HepG2 (cell line): ENCODE results near the gene SH2D3C. TPM values are rescaled to one million over a fixed set of nuclear protein-coding genes. Genes with fewer than 3 reads are reported as not detected.

Experiments used
- ATRX ChIP-seq: sonication (generic); formaldehyde crosslinking; IDR thresholded peaks from 2 replicates; pipeline ENCODE4 v1.4.0; 2020; ENCODE audit warnings: missing genetic modification reagents, borderline replicate concordance
- BATF2 ChIP-seq: sonication (generic); formaldehyde crosslinking; IDR thresholded peaks from 2 replicates; pipeline ENCODE4 v1.8.0; 2022; ENCODE audit warnings: mild to moderate bottlenecking, missing genetic modification reagents, moderate library complexity
- CEBPZ ChIP-seq: IDR thresholded peaks from 2 replicates; pipeline ENCODE4 v1.6.1; 2012; ENCODE audit warnings: low read length, improper control_type of control experiment
- E2F2 ChIP-seq: sonication (generic); formaldehyde crosslinking; IDR thresholded peaks from 2 replicates; pipeline ENCODE4 v1.4.0; 2020; ENCODE audit warnings: missing genetic modification reagents, borderline replicate concordance
- HNRNPH1 ChIP-seq: fragments of 200-400 bp; formaldehyde crosslinking; optimal IDR thresholded peaks from 2 replicates; pipeline ENCODE3; 2017; ENCODE audit warnings: mild to moderate bottlenecking, low read depth, low read length
- HOXA3 ChIP-seq: sonication (generic); formaldehyde crosslinking; IDR thresholded peaks from 2 replicates; pipeline ENCODE4 v1.5.0; 2020; ENCODE audit warnings: missing genetic modification reagents
- KAT7 ChIP-seq: IDR thresholded peaks from 2 replicates; pipeline ENCODE4 v1.6.1; 2018; ENCODE audit warnings: borderline replicate concordance, missing compliant biosample characterization
- KDM5B ChIP-seq: sonication (generic); formaldehyde crosslinking; IDR thresholded peaks from 2 replicates; pipeline ENCODE4 v1.4.0; 2020; ENCODE audit warnings: missing genetic modification reagents, mild to moderate bottlenecking, borderline replicate concordance
- MEIS1 ChIP-seq: sonication (generic); formaldehyde crosslinking; IDR thresholded peaks from 2 replicates; pipeline ENCODE4 v1.9.0; 2021; ENCODE audit warnings: mild to moderate bottlenecking, missing genetic modification reagents, moderate library complexity, borderline replicate concordance
- MIXL1 ChIP-seq: IDR thresholded peaks from 2 replicates; pipeline ENCODE4 v1.6.1; 2016
- SOX5 ChIP-seq: IDR thresholded peaks from 2 replicates; pipeline ENCODE4 v1.6.1; 2016; ENCODE audit warnings: borderline replicate concordance
- THAP11 ChIP-seq: IDR thresholded peaks from 2 replicates; pipeline ENCODE4 v1.6.1; 2016; ENCODE audit warnings: missing biosample characterization, missing genetic modification reagents
- YY1 ChIP-seq: IDR thresholded peaks from 2 replicates; pipeline ENCODE4 v1.6.1; 2011; ENCODE audit warnings: low read length, low read depth, moderate library complexity, mild to moderate bottlenecking; ENCODE audit not compliant: insufficient read depth, insufficient replicate concordance
- ZKSCAN1 ChIP-seq: fragments of 150-350 bp; IDR thresholded peaks from 2 replicates; pipeline ENCODE4 v1.6.1; 2014; ENCODE audit warnings: low read length
- ZMAT3 ChIP-seq: sonication (generic); formaldehyde crosslinking; conservative IDR thresholded peaks from 2 replicates; pipeline ENCODE4 v1.7.0; 2021; ENCODE audit warnings: missing genetic modification reagents
- ZNF18 ChIP-seq: sonication (generic); formaldehyde crosslinking; IDR thresholded peaks from 2 replicates; pipeline ENCODE4 v1.8.0; 2022; ENCODE audit warnings: mild to moderate bottlenecking, missing genetic modification reagents; ENCODE audit not compliant: insufficient replicate concordance
- ZNF703 ChIP-seq: sonication (generic); formaldehyde crosslinking; IDR thresholded peaks from 2 replicates; pipeline ENCODE4 v1.5.1; 2020; ENCODE audit warnings: missing genetic modification reagents, mild to moderate bottlenecking, moderate library complexity, borderline replicate concordance
- ZNF704 ChIP-seq: sonication (generic); formaldehyde crosslinking; IDR thresholded peaks from 2 replicates; pipeline ENCODE4 v1.8.1; 2023; ENCODE audit warnings: mild to moderate bottlenecking, inconsistent platforms, moderate library complexity, missing genetic modification reagents, borderline replicate concordance
- ZSCAN12 ChIP-seq: sonication (generic); formaldehyde crosslinking; IDR thresholded peaks from 2 replicates; pipeline ENCODE4 v1.9.0; 2021; ENCODE audit warnings: mild to moderate bottlenecking, missing genetic modification reagents
- ZSCAN21 ChIP-seq: sonication (generic); formaldehyde crosslinking; IDR thresholded peaks from 2 replicates; pipeline ENCODE4 v1.8.0; 2022; ENCODE audit warnings: mild to moderate bottlenecking, missing genetic modification reagents, moderate library complexity, borderline replicate concordance
- polyA plus RNA-seq, 8 experiments: library from polyadenylated mRNA; depleted of rRNA in 3 of 8; stranded (reverse) in 7 of 8; unstranded in 1 of 8; fragments of >200 nt; fragmentation: Illumina TruSeq in 4 of 8; extraction: Trizol in 4 of 8; gene quantifications; 2 replicates each; pipeline versions ENCODE4 v1.2.1 to v1.2.3, GENCODE V29; 2011 to 2016; ENCODE audit warnings: low read depth in 4 of 8, missing spikeins in 1 of 8, mixed read lengths in 1 of 8; ENCODE audit not compliant: insufficient read depth in 1 of 8
- total RNA-seq, 5 experiments: library from RNA; depleted of rRNA; stranded (reverse); fragments of >200 nt; fragmentation: Illumina TruSeq; extraction: Trizol; gene quantifications; 2 replicates each; pipeline ENCODE4 v1.2.3, GENCODE V29; 2016; ENCODE audit warnings: low read depth in 1 of 5

Gene SH2D3C
- total and polyA plus RNA-seq, 2 of the 13 experiments (the other 11 are each of a cell fraction or from before 2014, with no cell fraction given), result not detected

- no peak for TF ChIP-seq ZNF704
- no peak for TF ChIP-seq KAT7
- TF ChIP-seq YY1, result peak; percentile 62
- TF ChIP-seq ZNF18, result no peak
- TF ChIP-seq HOXA3 (CRISPR knock-in tag), result peak; percentile 74
- TF ChIP-seq MEIS1 (CRISPR knock-in tag), result peak; percentile 37; the same call in 1 of the 2 replicates
- TF ChIP-seq ZMAT3, result no peak
- TF ChIP-seq MIXL1, result no peak
- peak; percentile 70 for TF ChIP-seq THAP11 (CRISPR knock-in tag)
- TF ChIP-seq CEBPZ, result no peak
- no peak for TF ChIP-seq E2F2
- TF ChIP-seq ZSCAN21 (CRISPR knock-in tag), result peak; percentile 70; the same call in 1 of the 2 replicates
- no peak for TF ChIP-seq ZSCAN12 (CRISPR knock-in tag)
- 0 out of 2 replicates have a peak, but pooled peaks have one; percentile 20 for TF ChIP-seq SOX5 (CRISPR knock-in tag)
- TF ChIP-seq HNRNPH1, result no peak
- TF ChIP-seq BATF2 (CRISPR knock-in tag), result no peak
- no peak for TF ChIP-seq ATRX (CRISPR knock-in tag)
- no peak for TF ChIP-seq ZKSCAN1
- TF ChIP-seq ZNF703 (CRISPR knock-in tag), result no peak
- no peak for TF ChIP-seq KDM5B (CRISPR knock-in tag)
Measured at GRCh38 chr9:127825319-127826051, 47.0 kb upstream of the SH2D3C start (continued).
